Measurements from ENCODE around the gene FUT7.

DNA sequence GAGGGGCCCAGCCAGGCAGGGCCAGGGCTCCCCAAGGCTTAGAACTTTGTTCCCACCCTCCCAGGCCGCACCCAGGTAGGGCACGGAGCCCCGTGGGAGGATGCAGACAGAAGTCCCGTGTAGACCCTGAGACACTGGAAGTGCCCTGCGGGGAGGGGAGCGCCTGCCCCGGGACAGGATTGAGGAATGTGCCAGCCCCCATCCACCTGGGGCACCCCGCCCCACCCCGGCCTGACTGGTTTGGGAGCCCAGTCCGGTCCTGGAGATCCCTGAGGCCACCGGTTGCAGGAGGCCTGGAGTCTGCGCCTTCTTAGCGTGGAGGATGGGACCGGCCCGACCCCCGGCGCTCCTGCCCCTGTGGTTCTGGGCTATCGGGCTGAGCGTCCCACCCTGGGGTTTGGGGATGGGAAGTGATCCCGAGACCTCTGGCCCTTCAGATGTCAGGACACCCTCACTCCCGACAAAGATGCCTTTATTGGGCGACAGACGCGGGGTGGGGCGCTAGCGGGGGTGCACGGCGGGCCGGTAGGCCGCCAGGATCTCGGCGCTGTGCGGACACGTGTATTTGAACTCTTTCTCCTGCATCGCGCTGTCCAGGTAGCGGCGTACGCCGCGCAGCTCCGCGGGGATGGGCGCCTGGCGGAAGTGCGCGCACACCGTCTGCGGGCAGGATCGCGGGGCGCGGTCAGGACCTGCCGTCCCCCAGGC is 37.6 kb downstream of the FUT7 start:
- no peak for TF ChIP-seq POLR2A (IDR thresholded peaks at IDR 0.05)
- TF ChIP-seq, protein P1, sequence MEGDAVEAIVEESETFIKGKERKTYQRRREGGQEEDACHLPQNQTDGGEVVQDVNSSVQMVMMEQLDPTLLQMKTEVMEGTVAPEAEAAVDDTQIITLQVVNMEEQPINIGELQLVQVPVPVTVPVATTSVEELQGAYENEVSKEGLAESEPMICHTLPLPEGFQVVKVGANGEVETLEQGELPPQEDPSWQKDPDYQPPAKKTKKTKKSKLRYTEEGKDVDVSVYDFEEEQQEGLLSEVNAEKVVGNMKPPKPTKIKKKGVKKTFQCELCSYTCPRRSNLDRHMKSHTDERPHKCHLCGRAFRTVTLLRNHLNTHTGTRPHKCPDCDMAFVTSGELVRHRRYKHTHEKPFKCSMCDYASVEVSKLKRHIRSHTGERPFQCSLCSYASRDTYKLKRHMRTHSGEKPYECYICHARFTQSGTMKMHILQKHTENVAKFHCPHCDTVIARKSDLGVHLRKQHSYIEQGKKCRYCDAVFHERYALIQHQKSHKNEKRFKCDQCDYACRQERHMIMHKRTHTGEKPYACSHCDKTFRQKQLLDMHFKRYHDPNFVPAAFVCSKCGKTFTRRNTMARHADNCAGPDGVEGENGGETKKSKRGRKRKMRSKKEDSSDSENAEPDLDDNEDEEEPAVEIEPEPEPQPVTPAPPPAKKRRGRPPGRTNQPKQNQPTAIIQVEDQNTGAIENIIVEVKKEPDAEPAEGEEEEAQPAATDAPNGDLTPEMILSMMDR (IDR thresholded peaks at IDR 0.05) = no peak
